DMS53 (cell line): ENCODE results near the gene GORASP1.

Experiments
- DNase-seq: peaks from one replicate; lab custom pipeline; 2025; lab: John Stamatoyannopoulos, UW

The GORASP1 gene

GRCh38 chr3:39107388-39108199, at the start of gene GORASP1, which contains the start of gene TTC21A:
Gene GORASP1 (minus strand): TSS chr3:39107627. CDS start chr3:39107541, 86 bp downstream.
Gene TTC21A (plus strand): TSS chr3:39107680. CDS start chr3:39107838, 158 bp downstream.
- peak; percentile 73 for DNase-seq

- DNase-seq, result no peak
These were observed 49.0 kb upstream of the GORASP1 start for GRCh38 chr3:39156421-39156820.

GRCh38 chr3:39154280-39155021, 47.0 kb upstream of the GORASP1 start:
- DNase-seq, result peak; percentile 27

GRCh38 chr3:39153977-39154279, 46.5 kb upstream of the GORASP1 start:
- no peak for DNase-seq

GRCh38 chr3:39150803-39151631, 43.6 kb upstream of the GORASP1 start:
- DNase-seq, result peak; percentile 51

GRCh38 chr3:39150148-39150802, 42.8 kb upstream of the GORASP1 start:
- DNase-seq, result peak; percentile 9

- no peak for DNase-seq
These were observed 42.2 kb upstream of the GORASP1 start for GRCh38 chr3:39149498-39150147.

- DNase-seq, result no peak
These were observed 41.6 kb upstream of the GORASP1 start for GRCh38 chr3:39149059-39149455.

- DNase-seq, result peak; percentile 4
These were observed 41.1 kb upstream of the GORASP1 start for GRCh38 chr3:39148435-39149058.

- DNase-seq, result peak; percentile 50
These were observed 40.4 kb upstream of the GORASP1 start for GRCh38 chr3:39147711-39148434.

- DNase-seq, result peak; percentile 79
These were observed 39.5 kb upstream of the GORASP1 start for GRCh38 chr3:39146611-39147591.

- no peak for DNase-seq
These were observed 38.7 kb upstream of the GORASP1 start for GRCh38 chr3:39146083-39146501.

- DNase-seq, result no peak
These were observed 37.4 kb upstream of the GORASP1 start for GRCh38 chr3:39144748-39145380.

- DNase-seq, result no peak
These were observed 36.8 kb upstream of the GORASP1 start for GRCh38 chr3:39144095-39144747.

- DNase-seq, result no peak
These were observed 35.8 kb upstream of the GORASP1 start for GRCh38 chr3:39143051-39143885.

- peak; percentile 19 for DNase-seq
These were observed 34.6 kb upstream of the GORASP1 start for GRCh38 chr3:39142067-39142466.
